Measurements from ENCODE around the gene TPSG1.
"Not testable (repeated sequence)": the region's sequence is repeated elsewhere in the genome, so short reads cannot be mapped to it uniquely, and the experiment has no call there.

TPSG1 gene

DNA sequence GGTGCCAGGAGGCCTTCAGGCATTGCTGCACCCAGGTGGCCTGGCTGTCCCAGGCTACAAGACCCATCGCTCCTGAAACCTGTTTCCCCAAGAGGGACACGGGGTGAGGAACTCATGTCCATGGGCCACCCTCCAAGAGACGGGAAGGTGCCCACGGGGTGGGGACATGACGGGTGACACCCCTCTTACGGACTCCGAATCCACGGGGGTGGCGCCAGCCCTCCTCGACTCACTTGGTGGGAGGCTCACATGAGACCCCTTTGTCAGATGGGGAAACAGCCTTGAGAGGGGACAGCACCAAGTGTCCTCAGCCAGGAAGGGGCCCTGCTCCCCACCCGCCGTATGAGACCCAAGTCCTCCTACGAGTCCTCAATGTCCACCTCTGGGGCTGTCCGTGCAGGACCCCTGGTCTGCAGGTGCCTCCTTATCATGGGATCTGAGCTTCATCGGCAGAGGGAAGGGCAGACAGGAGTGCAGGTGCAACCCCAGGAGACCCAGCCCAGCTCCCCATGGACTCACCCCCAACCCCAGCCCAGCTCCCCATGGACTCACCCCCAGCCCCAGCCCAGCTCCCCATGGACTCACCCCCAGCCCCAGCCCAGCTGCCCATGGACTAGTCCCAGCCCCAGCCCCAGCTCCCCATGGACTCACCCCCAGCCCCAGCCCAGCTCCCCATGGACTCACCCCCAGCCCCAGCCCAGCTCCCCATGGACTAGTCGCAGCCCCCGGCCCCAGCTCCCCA lies 5.6 kb upstream of the TPSG1 start:
- not testable (repeated sequence) for DNase-seq (ENCODE audit: low read depth)

DNA sequence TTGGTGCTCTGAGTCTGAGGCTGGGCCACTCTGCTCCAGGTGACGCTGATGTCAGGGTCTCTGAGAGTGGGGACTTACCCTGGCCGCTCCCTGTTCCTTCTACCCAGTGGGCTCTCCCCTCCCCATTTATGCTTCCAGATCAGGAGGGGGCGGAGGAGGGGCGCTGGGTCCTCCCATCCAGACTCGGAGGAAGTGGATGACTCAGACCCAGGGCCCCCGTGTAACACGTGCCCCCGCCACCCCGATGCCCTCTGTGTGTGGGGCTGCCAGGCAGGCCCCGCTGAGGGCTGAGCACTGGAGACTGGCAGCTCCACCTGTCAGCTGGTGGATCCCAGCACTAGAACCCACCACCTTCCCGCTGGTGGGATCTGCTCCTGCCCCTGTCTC lies 5.0 kb upstream of the TPSG1 start, which contains the start of gene TPSB2:
Gene TPSB2 (minus strand): TSS at position 101 of the 387 bp plus-strand sequence. CDS start 233 bp downstream, outside the sequence.
- not testable (repeated sequence) for DNase-seq (ENCODE audit: low read depth)

DNA sequence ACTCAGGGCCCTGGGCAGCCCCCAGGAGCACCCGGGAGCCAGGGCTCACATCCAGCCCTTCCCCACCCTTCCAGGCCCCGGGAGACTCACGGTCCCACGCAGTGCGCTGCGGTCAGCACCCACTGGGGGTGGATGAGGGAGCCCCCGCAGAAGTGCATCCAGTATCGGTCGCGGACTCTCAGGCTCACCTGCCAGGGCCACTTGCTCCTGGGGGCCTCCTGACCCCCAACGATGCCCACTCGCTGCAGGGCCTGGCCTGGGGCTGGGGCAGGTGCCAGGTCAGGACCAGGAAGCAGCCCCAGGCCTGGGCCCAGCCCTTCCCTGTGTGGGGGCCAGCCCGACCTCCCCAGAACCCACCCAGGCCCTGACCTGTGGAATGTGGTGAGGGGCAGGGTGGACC lies 4.4 kb upstream of the TPSG1 start:
- not testable (repeated sequence) for DNase-seq (ENCODE audit: low read depth)

DNA sequence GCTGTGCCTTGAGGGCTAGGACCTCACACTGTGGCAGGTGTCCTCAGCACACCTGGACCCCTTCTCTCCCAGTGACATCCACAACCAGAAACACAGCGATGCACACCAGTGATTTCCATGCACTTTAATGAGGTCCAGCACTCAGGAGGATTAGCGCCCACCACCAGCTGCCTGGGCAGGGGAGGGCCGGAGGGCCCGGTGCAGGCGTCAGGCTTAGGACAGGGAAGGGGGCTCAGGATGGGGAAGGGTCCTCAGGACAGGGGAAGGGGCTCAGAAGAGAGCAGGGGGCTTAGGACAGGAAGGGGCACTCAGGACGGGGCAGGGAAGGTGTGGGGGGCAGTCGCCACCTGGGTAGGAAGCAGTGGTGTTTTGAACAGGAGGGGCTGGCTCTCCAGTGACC lies 3.2 kb upstream of the TPSG1 start:
- DNase-seq (ENCODE audit: low read depth), result not testable (repeated sequence)

DNA sequence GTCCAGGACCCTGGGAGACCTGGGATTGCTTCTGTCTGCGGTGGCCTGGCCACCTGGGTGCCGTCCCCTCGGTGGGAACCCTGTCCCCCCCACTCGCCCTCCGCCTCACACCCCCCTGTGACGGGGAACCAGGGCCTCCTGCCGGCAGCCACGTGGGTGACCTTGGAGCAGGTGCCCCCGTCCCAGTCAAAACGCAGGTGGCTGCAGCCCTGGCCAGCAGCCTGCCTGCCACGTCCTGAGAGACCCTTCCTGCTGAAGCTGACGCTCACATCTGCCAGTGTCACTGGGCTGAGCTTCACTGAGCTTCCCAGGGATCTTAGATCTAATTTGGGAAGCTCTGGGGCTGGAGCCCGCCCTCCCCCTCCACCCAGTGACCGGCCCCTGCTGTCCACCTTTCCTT lies 1.6 kb upstream of the TPSG1 start:
- DNase-seq (ENCODE audit: low read depth), result not testable (repeated sequence)

DNA sequence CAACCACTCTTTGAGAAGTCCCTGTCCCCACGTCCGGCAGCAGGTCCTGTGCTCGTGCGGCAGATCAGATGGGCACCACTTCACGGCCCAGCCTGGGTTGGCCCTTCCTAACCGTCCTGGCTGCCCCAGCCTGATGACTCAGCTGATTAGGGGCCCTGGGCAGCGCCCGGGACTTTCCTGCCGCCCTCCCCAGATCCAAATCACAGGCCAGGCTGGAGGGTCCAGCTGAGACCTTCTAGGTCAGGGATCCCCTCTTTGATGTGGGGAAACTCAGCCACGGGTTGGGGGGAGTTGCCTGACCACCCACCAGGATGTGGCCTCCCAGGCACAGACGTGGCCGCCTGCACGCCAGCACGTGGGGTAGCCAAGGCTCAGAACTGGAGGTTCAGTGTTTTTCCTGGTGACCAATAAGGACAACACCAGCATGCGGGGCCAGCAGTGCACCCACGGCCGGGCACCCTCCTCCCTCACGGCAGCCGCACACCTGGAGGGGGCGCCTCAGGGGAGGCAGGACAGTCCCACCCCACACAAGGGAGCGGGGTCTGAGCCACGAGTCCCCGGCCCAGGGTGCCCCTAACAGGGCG lies 752 bp upstream of the TPSG1 start:
- DNase-seq (ENCODE audit: low read depth), result not testable (repeated sequence)

DNA sequence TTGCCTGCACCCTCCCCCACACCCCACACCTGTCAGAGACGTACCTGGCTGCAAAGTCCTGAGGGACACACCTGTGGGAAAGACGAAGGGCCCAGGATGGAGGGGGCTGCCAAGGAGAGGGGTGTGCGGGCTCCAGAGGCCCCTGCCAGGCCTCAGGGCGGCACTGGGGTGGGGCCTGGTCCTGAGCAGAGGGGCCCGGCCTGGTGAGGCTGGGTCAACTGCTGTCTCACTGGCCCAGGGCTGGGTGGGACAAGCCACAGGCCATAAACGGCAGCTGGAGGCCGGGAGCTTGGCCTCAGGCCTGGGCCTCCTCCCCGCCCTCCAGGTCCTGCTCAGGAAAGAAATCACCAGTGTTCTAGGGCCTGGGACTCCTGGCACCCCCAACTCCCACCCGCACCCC lies 510 bp downstream of the TPSG1 start:
- no peak for DNase-seq (ENCODE audit: low read depth)

DNA sequence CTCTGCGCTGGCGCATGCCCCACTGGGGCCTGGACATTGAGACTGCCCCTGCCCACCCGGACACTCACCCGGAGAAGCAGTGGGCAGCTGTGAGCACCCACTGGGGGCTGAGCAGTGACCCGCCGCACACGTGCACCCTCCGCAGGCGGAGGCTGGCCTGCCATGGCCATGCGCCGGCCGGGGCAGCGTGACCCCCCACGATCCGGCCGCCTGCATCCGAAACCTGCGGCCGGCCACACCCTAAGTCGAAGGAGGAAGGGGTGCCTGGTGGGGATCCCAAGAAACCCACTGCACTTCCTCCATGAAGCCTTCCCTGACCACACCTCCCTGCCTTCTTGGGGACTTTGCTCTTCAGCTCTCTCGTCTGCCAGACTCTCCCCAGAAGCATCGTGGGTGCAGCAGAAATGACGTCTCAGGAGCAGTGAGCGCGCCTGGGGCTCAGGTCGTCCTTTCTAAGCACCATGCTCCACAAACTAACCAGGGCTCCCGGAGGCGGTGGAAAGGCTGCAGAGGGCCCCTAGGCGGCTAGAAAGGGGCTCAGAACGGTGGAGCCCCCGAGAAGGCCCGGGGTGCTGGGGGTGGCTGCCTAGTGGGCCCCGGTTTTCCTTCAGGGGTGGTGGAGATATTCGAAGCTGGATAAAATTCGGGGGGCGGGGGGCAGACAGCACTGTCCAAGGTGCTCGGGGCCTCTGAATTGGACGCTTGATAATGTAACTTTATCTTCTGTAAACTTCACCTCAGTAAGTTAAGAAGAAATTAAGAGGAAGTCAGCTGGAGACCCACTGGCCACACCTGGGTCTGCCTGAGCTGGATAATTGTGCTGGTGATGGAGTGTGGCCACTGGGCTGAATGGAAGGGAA lies 1.5 kb downstream of the TPSG1 start:
- no peak for DNase-seq (ENCODE audit: low read depth)

DNA sequence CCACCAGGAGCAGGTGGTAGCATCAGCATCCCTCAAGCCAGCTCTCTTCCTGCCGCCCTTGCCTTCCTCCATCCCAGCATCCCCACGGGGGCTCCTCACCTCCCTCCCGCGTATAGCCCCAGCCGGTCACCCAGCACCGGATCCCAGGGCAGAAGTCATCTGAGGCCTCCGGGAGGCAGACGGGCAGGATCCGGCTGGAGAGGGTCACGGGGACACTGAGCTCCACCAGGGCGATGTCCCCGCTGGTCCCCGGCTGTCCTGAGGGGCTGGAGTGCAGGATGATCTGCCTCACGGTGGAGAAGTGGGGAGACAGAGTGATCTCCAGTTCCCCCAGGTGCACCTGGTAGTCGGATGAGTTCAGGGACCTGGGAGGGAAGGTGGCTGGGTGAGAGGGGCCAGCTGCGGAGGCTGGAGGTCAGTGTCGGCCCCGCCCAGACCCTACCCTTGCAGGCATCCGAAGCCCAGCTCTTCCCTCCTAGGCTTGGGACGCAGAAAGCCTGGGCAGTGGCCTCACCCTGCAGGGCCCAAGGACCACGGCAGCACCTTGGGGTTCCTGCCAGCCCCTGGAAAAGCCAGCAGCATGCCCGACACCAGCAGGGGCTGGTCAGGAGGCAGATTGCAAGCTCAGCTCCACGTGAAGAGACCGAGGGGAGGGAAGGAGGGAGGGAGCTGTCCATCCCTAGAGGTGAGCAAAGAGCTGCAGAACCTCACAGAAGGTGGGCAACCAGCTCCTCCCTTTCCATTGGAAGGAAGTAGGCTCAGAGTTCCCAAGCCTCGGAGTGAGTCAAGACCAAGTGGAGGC lies 2.3 kb downstream of the TPSG1 start:
- DNase-seq (ENCODE audit: low read depth), result no peak

DNA sequence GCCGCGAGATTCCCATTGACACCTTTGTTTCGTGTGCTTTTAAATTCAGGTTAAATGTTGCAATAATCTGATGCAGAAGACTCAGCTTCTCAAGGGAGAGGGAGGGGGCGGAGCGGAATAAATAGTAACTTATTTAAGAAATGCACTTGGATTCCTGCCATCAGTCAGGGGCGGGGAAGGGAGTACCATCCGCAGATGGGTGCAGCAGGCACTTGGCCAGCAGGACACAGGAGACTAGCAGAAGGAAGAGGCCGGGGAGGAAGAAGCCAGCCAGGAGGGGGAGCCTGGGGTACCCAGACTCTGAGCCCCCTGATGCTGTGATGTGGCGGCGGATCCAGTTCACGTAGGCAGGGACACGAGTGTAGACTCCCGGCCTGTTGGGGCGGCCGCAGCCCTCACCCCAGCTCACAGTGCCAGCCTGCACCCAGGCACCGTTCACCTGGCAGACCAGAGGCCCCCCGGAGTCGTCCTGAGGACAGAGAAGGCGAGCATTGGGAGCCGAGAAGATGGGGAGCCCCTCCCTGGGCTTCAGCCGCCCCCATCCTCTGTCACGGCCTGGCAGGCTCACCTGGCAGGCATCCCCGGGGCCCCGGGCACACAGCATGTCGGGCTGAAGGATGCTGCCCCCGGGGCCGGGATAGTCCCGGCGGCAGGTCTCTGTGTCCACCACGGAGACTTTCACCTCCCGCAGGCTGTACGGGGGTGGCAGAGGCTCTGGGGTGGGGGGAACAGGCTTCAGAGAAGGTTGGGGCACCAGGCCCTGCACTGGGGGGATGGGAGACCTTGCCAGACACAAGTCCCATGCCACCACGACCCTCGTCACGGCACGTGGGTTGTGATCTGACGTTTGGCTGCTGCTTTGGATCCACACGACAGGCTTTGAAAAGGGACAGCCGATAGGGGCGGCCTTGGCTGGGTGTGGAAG lies 3.2 kb downstream of the TPSG1 start:
- no peak for DNase-seq (ENCODE audit: low read depth)

DNA sequence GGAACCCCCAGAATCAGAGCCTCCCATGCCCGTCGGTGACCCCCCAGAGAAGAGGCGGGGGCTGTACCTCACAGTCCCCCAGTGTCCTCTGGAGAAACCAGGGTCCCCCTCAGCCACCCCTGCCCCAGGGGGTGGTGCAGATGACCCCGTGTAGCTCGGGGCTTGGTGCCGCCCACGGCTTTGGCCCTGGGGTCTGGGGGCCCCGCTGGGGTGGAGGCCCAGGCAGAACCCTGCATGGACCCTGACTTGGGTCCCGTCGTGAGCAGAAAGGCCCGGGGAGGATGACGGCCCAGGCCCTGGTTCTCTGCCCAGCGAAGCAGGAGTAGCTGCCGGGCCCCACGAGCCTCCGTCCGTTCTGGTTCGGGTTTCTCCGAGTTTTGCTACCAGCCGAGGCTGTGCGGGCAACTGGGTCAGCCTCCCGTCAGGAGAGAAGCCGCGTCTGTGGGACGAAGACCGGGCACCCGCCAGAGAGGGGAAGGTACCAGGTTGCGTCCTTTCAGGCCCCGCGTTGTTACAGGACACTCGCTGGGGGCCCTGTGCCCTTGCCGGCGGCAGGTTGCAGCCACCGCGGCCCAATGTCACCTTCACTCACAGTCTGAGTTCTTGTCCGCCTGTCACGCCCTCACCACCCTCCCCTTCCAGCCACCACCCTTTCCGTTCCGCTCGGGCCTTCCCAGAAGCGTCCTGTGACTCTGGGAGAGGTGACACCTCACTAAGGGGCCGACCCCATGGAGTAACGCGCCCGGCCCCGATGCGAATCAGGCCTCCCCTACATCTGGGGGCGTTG lies 4.0 kb downstream of the TPSG1 start:
- DNase-seq (ENCODE audit: low read depth), result no peak

DNA sequence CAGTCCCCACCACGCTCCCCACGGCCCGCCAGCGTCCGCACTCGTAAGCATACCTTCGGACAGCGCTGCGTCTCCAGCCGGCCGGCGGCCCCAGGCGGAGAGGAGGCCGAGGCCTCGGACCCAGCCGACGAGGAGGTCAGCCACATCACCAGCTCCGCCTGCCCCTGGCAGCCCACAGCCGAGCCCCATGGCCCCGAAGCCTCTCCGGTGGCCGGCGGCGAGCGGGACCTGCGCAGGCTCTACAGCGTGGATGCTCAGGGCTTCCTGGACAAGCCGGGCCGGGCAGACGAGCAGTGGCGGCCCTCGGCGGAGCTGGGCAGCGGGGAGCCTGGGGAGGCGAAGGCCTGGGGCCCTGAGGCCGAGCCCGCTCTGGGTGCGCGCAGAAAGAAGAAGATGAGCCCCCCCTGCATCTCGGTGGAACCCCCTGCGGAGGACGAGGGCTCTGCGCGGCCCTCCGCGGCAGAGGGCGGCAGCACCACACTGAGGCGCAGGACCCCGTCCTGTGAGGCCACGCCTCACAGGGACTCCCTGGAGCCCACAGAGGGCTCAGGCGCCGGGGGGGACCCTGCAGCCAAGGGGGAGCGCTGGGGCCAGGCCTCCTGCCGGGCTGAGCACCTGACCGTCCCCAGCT lies 4.9 kb downstream of the TPSG1 start:
- DNase-seq (ENCODE audit: low read depth), result no peak

DNA sequence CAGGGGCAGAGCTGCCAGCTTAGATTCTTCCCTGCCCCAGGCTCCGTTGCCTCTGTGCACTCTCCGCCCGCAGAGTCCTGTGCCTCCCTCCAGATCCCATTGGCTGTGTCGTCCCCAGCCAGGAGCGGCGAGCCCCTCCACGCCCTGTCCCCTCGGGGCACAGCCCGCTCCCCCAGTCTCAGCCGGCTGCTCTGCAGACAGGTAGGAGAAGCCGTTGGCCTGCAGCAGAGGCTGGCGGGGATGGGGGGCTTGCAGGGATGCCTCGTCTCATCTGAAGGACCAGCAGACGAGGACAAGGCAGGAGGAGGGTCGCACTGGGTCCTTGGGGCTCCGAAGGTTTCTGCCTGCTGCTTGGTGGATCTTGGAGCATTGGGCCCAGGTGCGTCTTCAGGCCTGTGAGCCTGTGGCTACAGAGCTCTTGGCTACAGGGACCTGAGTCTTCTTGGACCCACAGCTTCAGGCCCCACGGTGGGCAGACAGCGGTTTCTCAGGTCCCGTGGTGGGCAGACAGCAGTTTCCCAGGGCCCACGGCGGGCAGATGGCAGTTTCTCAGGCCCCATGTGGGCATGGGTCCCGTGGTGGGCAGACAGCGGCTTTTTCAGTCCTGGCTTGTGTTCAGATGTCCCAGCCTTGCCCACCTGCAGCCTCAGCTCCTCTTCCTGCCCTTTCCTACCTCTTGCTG lies 6.0 kb downstream of the TPSG1 start:
- no peak for DNase-seq (ENCODE audit: low read depth)

DNA sequence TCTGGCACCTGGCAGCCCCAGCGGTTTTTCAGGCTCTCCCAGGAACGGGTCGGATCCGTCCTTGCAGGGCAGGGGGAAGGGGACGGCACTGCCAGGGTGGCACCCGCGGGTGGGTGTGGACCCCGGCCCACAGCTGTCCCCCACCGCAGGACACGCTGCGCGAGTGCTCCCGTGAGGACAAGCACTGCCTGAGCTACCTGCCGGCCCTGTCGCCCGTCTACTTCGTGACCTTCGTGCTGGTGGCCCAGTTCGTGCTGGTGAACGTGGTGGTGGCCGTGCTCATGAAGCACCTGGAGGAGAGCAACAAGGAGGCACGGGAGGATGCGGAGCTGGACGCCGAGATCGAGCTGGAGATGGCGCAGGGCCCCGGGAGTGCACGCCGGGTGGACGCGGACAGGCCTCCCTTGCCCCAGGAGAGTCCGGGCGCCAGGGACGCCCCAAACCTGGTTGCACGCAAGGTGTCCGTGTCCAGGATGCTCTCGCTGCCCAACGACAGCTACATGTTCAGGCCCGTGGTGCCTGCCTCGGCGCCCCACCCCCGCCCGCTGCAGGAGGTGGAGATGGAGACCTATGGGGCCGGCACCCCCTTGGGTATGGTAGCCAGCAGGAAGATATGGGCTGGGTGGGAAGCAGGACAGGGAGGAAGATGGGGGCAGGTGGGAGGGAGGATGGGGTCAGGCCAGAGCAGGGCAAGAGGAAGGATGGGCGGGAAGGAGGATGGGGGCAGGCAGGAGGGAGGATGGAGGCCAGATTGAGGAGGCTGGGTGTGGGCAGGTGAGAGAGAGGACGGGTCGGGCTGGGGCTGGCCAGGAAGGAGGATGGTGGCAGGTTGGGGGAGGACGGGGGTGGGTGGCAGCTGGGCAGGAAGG lies 6.8 kb downstream of the TPSG1 start:
- no peak for DNase-seq (ENCODE audit: low read depth)

DNA sequence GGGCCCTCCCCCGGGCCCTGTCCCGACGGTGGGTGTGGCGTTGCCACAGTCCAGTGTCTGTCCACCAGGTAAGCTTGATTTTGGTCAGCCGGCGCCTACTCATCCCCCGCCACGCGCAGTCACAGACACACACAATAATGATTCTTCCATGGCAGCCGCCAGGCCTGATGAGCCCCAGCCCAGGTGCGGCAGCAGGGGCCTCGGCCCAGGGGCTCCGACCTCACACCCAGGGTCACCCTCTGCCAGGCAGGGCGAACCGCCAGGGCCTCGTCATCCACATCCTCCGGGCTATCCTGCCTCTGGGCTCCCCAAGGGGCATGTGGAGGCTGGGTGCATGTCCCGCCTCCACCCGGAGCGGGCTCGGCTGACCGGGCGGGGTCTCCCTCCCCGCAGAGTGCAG lies 7.5 kb downstream of the TPSG1 start:
- DNase-seq (ENCODE audit: low read depth), result no peak

DNA sequence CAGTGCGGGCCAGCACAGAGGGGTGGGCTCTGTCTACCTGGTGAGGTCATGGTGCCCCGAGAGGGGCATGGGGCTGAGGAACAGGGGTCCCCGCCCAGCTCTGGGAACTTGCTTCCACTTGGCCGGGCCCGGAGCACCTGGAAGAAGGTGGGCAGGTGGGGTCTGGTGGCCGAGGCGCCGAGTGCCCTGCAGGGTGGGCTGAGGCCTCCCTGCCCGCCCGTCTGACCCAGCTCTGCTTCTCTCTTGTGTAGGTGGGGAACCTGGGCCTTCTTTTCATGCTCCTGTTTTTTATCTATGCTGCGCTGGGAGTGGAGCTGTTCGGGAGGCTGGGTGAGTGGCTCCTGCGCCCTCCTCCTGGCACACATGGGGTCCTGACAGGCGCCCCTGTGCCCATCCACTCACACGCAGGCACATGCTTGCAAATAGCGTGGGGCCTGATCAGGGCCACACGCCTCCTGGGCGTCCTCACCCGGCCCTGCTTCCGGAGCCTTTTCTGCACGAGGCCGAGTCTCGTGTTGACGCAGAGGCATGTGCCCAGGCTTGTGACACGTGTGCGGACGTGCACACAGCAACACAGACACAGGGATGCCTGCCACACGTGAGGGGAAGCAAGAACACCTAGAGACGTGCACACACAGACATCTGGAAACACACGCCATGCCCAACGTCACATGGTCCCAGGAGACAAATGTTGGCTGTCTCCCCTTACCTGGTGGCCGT lies 8.2 kb downstream of the TPSG1 start:
- DNase-seq (ENCODE audit: low read depth), result no peak

DNA sequence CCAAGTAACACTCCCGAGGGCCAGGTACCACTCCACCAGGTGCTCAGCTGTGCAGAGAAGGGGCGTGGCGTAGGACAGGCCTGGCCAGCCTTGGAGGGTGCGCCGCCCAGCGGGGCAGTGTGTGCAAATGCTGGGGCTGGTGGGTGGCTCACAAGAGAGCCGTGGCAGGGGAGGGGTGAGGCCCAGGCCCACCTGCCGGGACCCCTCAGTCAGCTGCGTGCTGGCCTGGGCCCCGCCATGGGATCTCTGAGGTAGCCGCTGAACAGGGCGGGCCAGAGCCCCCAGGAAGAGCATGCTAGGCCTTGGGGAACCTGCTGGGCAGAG lies 8.8 kb downstream of the TPSG1 start:
- no peak for DNase-seq (ENCODE audit: low read depth)
